Gastrocnemius medialis (tissue), 4 donors: ENCODE measurements around the gene ABO.

Experiments
- CTCF ChIP-seq, 5 experiments: fragments of 450-650 bp in 3 of 5; fragments of 200-600 bp in 2 of 5; sonication (generic) in 2 of 5; IDR thresholded peaks in 4 of 5; conservative IDR thresholded peaks in 1 of 5; 1 replicate in 4 of 5; 2 replicates in 1 of 5; pipeline ENCODE4 v1.5.1; 2016 to 2019; ENCODE audit warnings: antibody characterized with exemption in 5 of 5, mild to moderate bottlenecking in 3 of 5, moderate library complexity in 3 of 5
- POLR2A ChIP-seq, 2 donors: fragments of 450-650 bp; IDR thresholded peaks; one replicate each; pipeline ENCODE4 v1.6.1; 2017; ENCODE audit warnings: antibody characterized with exemption in 2 of 2, mild to moderate bottlenecking in 2 of 2, moderate library complexity in 2 of 2

- TF ChIP-seq CTCF (IDR thresholded peaks at IDR 0.05 in 4 of 5, conservative IDR thresholded peaks at IDR 0.05 in 1 of 5), result no peak
- no peak for TF ChIP-seq POLR2A (IDR thresholded peaks at IDR 0.05)
Measured at GRCh38 chr9:133248726-133249295, 26.2 kb downstream of the ABO start.
